ENCODE data around the gene AK9.

Gene AK9

DNA sequence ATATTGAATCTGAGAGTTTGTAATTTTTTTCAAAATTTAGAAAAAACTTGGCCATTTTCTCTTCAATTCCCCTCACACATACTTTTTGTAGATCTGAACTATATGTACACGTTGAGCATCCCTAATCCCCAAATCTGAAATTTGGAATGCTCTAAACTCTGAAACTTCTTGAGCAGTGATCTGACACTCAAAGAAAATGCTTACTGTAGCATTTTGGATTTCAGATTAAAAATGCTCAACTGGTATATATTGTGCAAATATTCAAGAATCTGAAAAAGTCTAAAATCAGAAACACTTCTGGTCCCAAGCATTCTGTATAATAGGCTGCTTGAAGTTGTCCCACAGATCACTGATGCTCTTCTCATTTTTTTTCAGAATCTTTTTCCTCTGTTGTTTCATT is 129.2 kb downstream of the AK9 start:
- H3K4me3 ChIP-seq (ENCODE audit: low read depth, low read length) = no peak overlapping the region
- no peak for TF ChIP-seq CTCF (IDR thresholded peaks at IDR 0.05; ENCODE audit: insufficient read depth, low read length, missing control alignments)
- DNase-seq (ENCODE audit: low read depth, low spot score) = no peak
- ChIA-PET CTCF (no interaction called here), POLR2A (no interaction called here)

DNA sequence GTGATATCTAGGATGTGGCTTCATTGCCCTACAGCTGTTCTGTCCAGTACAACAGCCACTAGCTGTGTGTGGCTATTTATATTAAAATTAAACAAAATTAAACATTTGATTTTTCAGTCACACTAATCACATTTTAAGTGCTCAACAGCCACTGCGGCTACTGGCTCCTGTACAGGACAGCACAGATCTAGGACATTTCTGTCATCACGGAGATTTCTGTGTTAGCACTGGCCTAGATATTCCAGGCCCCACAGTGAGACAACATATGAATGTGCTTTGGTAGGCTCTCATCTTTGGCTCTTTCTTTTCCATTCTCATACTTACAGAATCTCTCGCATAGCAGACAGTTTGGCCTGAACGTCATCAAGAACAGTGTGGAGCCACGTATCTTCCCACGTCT is 159.6 kb downstream of the AK9 start:
- no peak for DNase-seq (ENCODE audit: low read depth, low spot score)
- POLR2A ChIA-PET = no interaction called here
- H3K4me3 ChIP-seq (ENCODE audit: low read depth, low read length) = no peak overlapping the region
- TF ChIP-seq CTCF (IDR thresholded peaks at IDR 0.05; ENCODE audit: insufficient read depth, low read length, missing control alignments) = no peak
- CTCF ChIA-PET = interaction anchor here (1.0 kb wide), 1 partner anchor 508 kb away, joined by 3 read pairs; no protein-coding TSS in a partner anchor

GRCh38 chr6:109527989-109528388 is 163.0 kb downstream of the AK9 start:
- DNase-seq (ENCODE audit: low read depth, low spot score) = no peak
- POLR2A ChIA-PET = no interaction called here
- CTCF ChIA-PET = interaction anchor here (1.0 to 6.6 kb wide), 6 partner anchors 159 to 863 kb away, joined by 3 to 46 read pairs (median 4); no protein-coding TSS in a partner anchor
- no peak overlapping the region for H3K4me3 ChIP-seq (ENCODE audit: low read depth, low read length)
- no peak for TF ChIP-seq CTCF (IDR thresholded peaks at IDR 0.05; ENCODE audit: insufficient read depth, low read length, missing control alignments)

DNA sequence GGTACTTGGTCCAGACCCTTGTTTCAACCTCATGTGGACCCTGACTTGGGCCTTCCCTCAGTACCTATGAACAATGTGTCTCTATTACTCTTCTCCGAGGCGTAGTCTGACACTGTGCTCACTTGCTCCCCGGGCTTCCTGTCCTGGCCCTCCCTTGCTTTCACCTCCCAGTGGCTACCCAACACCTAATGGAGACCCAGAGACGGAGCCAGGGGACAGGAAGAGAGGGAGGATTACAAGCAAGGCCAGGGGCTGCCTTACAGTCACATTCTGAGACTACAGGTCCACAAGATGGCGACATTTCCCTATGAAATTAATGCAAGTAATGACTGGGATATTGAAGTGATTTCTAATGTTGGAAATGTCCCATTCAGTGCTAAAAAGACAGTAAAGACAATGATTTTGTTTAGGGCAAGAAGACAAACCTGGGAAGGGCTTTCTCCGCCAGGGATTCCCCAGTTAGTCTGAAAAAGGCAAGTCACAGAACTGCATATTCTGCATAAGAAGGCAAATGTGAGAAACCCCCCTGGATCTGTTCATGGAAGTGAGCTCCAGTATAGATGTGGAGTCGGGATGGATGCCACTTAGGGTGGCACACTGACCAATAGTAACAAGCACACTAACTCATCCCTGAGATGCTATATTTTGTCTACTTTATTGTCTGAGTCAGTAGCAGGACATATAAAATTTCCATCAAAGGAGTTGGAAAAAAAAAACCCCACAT is 163.9 kb downstream of the AK9 start:
- TF ChIP-seq CTCF (IDR thresholded peaks at IDR 0.05; ENCODE audit: insufficient read depth, low read length, missing control alignments) = peak; percentile 54
- no peak overlapping the region for H3K4me3 ChIP-seq (ENCODE audit: low read depth, low read length)
- ChIA-PET CTCF (interaction anchor here (0.6 to 6.6 kb wide), 15 partner anchors 15 to 865 kb away, joined by 3 to 46 read pairs (median 5); partner anchors contain the start of genes AK9 and FIG4), POLR2A (no interaction called here)
- peak; percentile 14 for DNase-seq (ENCODE audit: low read depth, low spot score)

- TF ChIP-seq CTCF (IDR thresholded peaks at IDR 0.05; ENCODE audit: insufficient read depth, low read length, missing control alignments) = no peak
- DNase-seq (ENCODE audit: low read depth, low spot score) = no peak
- ChIA-PET POLR2A (no interaction called here), CTCF (interaction anchor here (1.0 to 6.6 kb wide), 4 partner anchors 9 to 866 kb away, joined by 3 to 46 read pairs (median 20); no protein-coding TSS in a partner anchor)
- H3K4me3 ChIP-seq (ENCODE audit: low read depth, low read length) = no peak overlapping the region
Observed at GRCh38 chr6:109524129-109524528, 166.9 kb downstream of the AK9 start.

DNA sequence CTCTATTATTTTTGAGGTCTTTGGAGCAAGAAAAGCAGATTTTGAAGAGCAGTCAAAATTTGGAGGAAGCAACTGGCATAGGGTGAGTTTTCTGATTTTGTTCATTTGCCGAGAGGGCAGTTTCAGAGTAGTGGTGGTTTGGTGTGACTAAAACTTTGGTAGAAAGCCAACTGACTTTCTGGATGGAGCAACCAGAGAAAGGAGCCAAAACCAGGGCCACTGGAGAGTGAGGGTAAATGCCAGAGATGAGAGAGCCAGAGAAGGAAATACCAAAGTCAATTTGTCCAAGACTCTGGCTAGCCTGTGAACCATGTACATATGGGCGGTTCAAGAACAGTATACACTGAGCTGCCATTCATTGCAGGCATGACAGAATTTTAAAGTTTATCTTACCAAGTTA is 167.5 kb downstream of the AK9 start:
- ChIA-PET CTCF (interaction anchor here (6.6 kb wide), 1 partner anchor 531 kb away, joined by 33 read pairs; no protein-coding TSS in a partner anchor), POLR2A (no interaction called here)
- no peak for DNase-seq (ENCODE audit: low read depth, low spot score)
- no peak overlapping the region for H3K4me3 ChIP-seq (ENCODE audit: low read depth, low read length)
- TF ChIP-seq CTCF (IDR thresholded peaks at IDR 0.05; ENCODE audit: insufficient read depth, low read length, missing control alignments) = no peak
